ENCODE measurements around the gene MAGI3.
"Not testable (repeated sequence)": the region's sequence is repeated elsewhere in the genome, so short reads cannot be mapped to it uniquely, and the experiment has no call there.

Gene MAGI3

DNA sequence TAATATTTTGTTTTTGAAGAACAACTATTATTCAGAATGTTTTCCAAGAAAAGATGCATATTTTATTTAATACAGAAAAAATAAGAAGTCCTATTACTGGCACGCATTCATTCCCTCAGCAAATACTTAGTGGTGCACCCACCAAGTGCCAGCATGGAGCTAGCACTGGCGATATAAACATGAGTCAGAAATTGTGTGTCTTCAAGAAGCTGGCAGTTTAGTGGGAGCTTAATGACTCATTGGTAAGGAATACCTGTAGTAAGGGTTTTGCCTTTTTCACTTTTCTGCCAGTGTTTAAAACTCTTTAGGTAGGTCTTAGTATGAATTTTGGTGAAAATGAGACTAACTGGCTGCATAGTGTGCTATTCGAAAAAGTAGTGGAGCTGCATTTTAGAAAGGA is 6.3 kb downstream of the MAGI3 start:
- peak in 1 of 3 donors; percentile 21 for DNase-seq
- 100% methylated on average over 2 of the region's 3 CpGs for WGBS (ENCODE audit: insufficient coverage)
- Histone ChIP-seq H3K4me1 (ENCODE audit: control extremely low read depth in 1 of 4, control insufficient read depth in 4 of 4, insufficient read depth in 4 of 4, low read length in 3 of 4) (peaks cover 0 to 6% (median 3%) of the 10 kb centered on the region in 4 experiments), H3K27ac (ENCODE audit: insufficient read depth in 1 of 2, low read depth in 1 of 2, low read length in 2 of 2, poor library complexity in 1 of 2, severe bottlenecking in 2 of 2) (no peak overlapping the region), H3K36me3 (ENCODE audit: control insufficient read depth in 4 of 4, insufficient read depth in 4 of 4, low read length in 3 of 4) (no peaks in the 10 kb centered on the region), H3K9me3 (ENCODE audit: control extremely low read depth in 1 of 5, control insufficient read depth in 4 of 5, insufficient read depth in 2 of 5, low read depth in 1 of 5, low read length in 4 of 5) (no peaks in the 10 kb centered on the region), H3K4me3 (ENCODE audit: control insufficient read depth in 1 of 7, extremely low read depth in 1 of 7, insufficient read depth in 4 of 7, low read depth in 2 of 7, low read length in 6 of 7) (no peak overlapping the region), H3K27me3 (replicated peaks in 2 of 5; ENCODE audit: control insufficient read depth in 4 of 5, insufficient read depth in 5 of 5, low read length in 4 of 5) (peaks cover 0 to 60% (median 22%) of the 10 kb centered on the region in 5 experiments)
- ChIA-PET POLR2A (no interaction called here), CTCF (interaction anchor here (0.9 kb wide), 1 partner anchor 255 kb away, joined by 4 read pairs; no protein-coding TSS in a partner anchor)

DNA sequence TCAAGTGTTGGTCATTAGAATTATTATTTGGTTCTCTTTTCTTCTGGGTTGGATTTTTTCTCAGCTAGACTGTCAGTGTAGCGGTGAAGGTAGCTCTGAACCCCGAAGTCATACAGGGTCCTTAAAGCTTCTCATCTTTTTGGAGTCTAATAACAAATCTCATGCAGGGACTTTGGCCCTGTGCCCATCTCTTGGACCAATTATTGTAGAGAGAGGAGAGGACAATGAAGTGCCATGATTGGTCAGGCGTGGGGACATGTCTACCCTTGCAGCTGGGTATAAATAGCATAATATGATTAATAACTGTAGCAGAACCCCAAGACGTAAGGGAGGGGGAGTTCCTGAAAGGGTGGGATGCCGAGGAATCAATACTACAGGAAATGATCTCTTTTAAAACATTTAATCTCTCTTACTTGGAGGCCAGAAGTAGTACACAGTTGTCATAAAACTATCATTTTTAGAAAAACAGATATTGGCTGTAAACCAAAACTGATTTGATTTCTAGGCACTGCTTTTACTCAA is 8.8 kb downstream of the MAGI3 start:
- H3K27ac ChIP-seq (ENCODE audit: insufficient read depth in 1 of 2, low read depth in 1 of 2, low read length in 2 of 2, poor library complexity in 1 of 2, severe bottlenecking in 2 of 2), result no peak overlapping the region
- H3K36me3 ChIP-seq (ENCODE audit: control insufficient read depth in 4 of 4, insufficient read depth in 4 of 4, low read length in 3 of 4), result no peaks in the 10 kb centered on the region
- H3K4me1 ChIP-seq (ENCODE audit: control extremely low read depth in 1 of 4, control insufficient read depth in 4 of 4, insufficient read depth in 4 of 4, low read length in 3 of 4), result no peaks in the 10 kb centered on the region
- no peak overlapping the region for H3K4me3 ChIP-seq (ENCODE audit: control insufficient read depth in 1 of 7, extremely low read depth in 1 of 7, insufficient read depth in 4 of 7, low read depth in 2 of 7, low read length in 6 of 7)
- no peaks in the 10 kb centered on the region for H3K9me3 ChIP-seq (ENCODE audit: control extremely low read depth in 1 of 5, control insufficient read depth in 4 of 5, insufficient read depth in 2 of 5, low read depth in 1 of 5, low read length in 4 of 5)
- no CpG with 5 or more reads among the region's 5 CpGs for WGBS (ENCODE audit: insufficient coverage)
- CTCF ChIA-PET, result no interaction called here
- POLR2A ChIA-PET, result no interaction called here
- no peak for DNase-seq
- H3K27me3 ChIP-seq (replicated peaks in 2 of 5; ENCODE audit: control insufficient read depth in 4 of 5, insufficient read depth in 5 of 5, low read length in 4 of 5), result peaks cover 0 to 36% (median 1%) of the 10 kb centered on the region in 5 experiments

DNA sequence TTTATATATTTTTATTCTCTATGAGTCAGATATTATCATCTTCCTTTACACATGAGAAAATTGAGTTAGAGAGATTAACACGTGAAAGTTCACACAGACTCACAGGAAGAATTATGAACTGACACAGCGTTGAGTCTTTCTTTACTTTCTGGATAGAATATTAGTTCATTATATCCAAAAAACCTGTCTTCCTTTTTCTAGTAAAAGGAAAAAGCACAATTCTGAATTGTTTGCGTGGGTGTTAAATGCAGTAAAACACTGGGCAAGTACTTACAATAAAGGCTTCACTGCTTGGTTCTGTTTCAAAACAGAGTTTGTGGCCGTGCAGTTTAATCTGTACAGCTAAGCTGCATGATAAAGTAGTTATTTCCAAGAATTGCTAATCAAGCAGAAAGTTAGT is 10.8 kb downstream of the MAGI3 start:
- CTCF ChIA-PET, result no interaction called here
- WGBS (ENCODE audit: insufficient coverage), result 100% methylated on average over 1 of the region's 4 CpGs
- Histone ChIP-seq H3K27ac (ENCODE audit: insufficient read depth in 1 of 2, low read depth in 1 of 2, low read length in 2 of 2, poor library complexity in 1 of 2, severe bottlenecking in 2 of 2) (no peak overlapping the region), H3K27me3 (replicated peaks in 2 of 5; ENCODE audit: control insufficient read depth in 4 of 5, insufficient read depth in 5 of 5, low read length in 4 of 5) (peaks cover 0 to 21% (median 0%) of the 10 kb centered on the region in 5 experiments), H3K4me1 (ENCODE audit: control extremely low read depth in 1 of 4, control insufficient read depth in 4 of 4, insufficient read depth in 4 of 4, low read length in 3 of 4) (no peaks in the 10 kb centered on the region), H3K9me3 (ENCODE audit: control extremely low read depth in 1 of 5, control insufficient read depth in 4 of 5, insufficient read depth in 2 of 5, low read depth in 1 of 5, low read length in 4 of 5) (no peaks in the 10 kb centered on the region), H3K36me3 (ENCODE audit: control insufficient read depth in 4 of 4, insufficient read depth in 4 of 4, low read length in 3 of 4) (no peaks in the 10 kb centered on the region), H3K4me3 (ENCODE audit: control insufficient read depth in 1 of 7, extremely low read depth in 1 of 7, insufficient read depth in 4 of 7, low read depth in 2 of 7, low read length in 6 of 7) (no peak overlapping the region)
- POLR2A ChIA-PET, result no interaction called here
- DNase-seq, result no peak

DNA sequence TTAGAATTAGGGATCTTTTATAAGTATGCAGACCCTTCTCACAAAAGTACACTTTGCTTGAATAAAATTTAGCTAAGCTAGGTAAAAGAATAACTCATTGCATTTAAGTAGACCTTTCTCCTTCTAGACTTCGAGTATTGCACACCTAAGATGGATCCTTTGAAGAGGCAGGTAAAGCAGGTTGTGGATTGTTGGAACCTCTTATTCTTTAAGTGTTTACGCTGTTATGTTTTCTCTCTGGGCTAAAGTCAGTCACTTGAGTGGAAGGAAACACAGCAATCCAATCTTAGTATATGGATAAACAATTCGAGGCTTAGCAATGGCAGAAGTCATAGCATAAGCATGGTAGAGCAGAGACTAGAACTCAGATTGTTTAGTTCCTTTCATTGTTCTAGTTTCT is 11.4 kb downstream of the MAGI3 start:
- no peak overlapping the region for H3K27ac ChIP-seq (ENCODE audit: insufficient read depth in 1 of 2, low read depth in 1 of 2, low read length in 2 of 2, poor library complexity in 1 of 2, severe bottlenecking in 2 of 2)
- H3K4me3 ChIP-seq (ENCODE audit: control insufficient read depth in 1 of 7, extremely low read depth in 1 of 7, insufficient read depth in 4 of 7, low read depth in 2 of 7, low read length in 6 of 7), result no peak overlapping the region
- CTCF ChIA-PET, result interaction anchor here (1.0 kb wide), 1 partner anchor 14 kb away, joined by 3 read pairs; no protein-coding TSS in a partner anchor
- POLR2A ChIA-PET, result no interaction called here
- no peaks in the 10 kb centered on the region for H3K36me3 ChIP-seq (ENCODE audit: control insufficient read depth in 4 of 4, insufficient read depth in 4 of 4, low read length in 3 of 4)
- no peaks in the 10 kb centered on the region for H3K9me3 ChIP-seq (ENCODE audit: control extremely low read depth in 1 of 5, control insufficient read depth in 4 of 5, insufficient read depth in 2 of 5, low read depth in 1 of 5, low read length in 4 of 5)
- no peaks in the 10 kb centered on the region for H3K4me1 ChIP-seq (ENCODE audit: control extremely low read depth in 1 of 4, control insufficient read depth in 4 of 4, insufficient read depth in 4 of 4, low read length in 3 of 4)
- peaks cover 0 to 15% (median 0%) of the 10 kb centered on the region in 5 experiments for H3K27me3 ChIP-seq (replicated peaks in 2 of 5; ENCODE audit: control insufficient read depth in 4 of 5, insufficient read depth in 5 of 5, low read length in 4 of 5)
- WGBS (ENCODE audit: insufficient coverage), result 100% methylated on average over 1 of the region's 3 CpGs
- DNase-seq, result no peak

DNA sequence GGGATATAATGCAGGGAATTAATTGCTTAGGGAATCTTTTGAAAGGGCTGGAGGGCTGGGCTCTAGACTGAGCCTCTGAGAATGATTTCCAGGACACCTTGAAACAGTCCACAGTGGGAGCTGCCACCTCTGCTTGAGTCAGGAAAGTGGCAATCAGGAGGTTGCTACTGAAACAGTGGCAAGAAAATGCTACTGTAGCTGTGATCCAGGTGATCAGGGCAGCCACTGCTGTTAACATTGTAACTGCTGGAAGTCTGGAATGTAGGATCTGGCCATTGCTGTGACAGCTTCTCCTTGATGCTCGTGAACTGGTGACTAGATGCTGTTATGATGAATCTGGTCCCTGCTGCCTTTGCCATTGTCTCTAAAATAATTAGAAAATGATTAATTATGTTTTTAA is 12.8 kb downstream of the MAGI3 start:
- POLR2A ChIA-PET, result no interaction called here
- Histone ChIP-seq H3K4me1 (ENCODE audit: control extremely low read depth in 1 of 4, control insufficient read depth in 4 of 4, insufficient read depth in 4 of 4, low read length in 3 of 4) (no peaks in the 10 kb centered on the region), H3K27me3 (replicated peaks in 2 of 5; ENCODE audit: control insufficient read depth in 4 of 5, insufficient read depth in 5 of 5, low read length in 4 of 5) (peaks cover 0 to 3% (median 0%) of the 10 kb centered on the region in 5 experiments), H3K9me3 (ENCODE audit: control extremely low read depth in 1 of 5, control insufficient read depth in 4 of 5, insufficient read depth in 2 of 5, low read depth in 1 of 5, low read length in 4 of 5) (no peaks in the 10 kb centered on the region), H3K27ac (ENCODE audit: insufficient read depth in 1 of 2, low read depth in 1 of 2, low read length in 2 of 2, poor library complexity in 1 of 2, severe bottlenecking in 2 of 2) (no peak overlapping the region), H3K36me3 (ENCODE audit: control insufficient read depth in 4 of 4, insufficient read depth in 4 of 4, low read length in 3 of 4) (no peaks in the 10 kb centered on the region), H3K4me3 (ENCODE audit: control insufficient read depth in 1 of 7, extremely low read depth in 1 of 7, insufficient read depth in 4 of 7, low read depth in 2 of 7, low read length in 6 of 7) (no peak overlapping the region)
- CTCF ChIA-PET, result interaction anchor here (0.7 to 1.1 kb wide), 3 partner anchors 10 to 17 kb away, joined by 3 read pairs; no protein-coding TSS in a partner anchor
- no peak for DNase-seq
- no CpG with 5 or more reads among the region's 1 CpG for WGBS (ENCODE audit: insufficient coverage)

DNA sequence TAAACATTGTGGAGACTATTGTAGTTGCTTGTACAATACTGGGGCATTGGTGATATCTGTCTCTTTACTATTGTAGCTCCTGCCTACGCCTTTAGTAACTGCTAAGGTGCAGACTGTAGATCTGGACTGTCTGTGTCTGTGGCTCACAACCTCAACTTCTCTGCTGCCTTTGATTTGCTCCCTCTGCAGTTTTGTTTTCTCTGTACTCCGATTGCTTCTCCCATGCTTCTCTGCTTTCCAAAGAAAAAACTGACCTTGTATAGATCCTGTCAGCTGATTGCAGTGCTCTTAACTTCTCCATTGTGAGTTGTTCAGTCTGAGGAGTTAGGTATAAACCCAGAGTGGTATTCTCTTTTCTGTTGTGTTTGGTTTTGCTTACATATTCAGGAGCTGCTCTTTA is 15.3 kb downstream of the MAGI3 start:
- CTCF ChIA-PET, result no interaction called here
- no peaks in the 10 kb centered on the region for H3K9me3 ChIP-seq (ENCODE audit: control extremely low read depth in 1 of 5, control insufficient read depth in 4 of 5, insufficient read depth in 2 of 5, low read depth in 1 of 5, low read length in 4 of 5)

DNA sequence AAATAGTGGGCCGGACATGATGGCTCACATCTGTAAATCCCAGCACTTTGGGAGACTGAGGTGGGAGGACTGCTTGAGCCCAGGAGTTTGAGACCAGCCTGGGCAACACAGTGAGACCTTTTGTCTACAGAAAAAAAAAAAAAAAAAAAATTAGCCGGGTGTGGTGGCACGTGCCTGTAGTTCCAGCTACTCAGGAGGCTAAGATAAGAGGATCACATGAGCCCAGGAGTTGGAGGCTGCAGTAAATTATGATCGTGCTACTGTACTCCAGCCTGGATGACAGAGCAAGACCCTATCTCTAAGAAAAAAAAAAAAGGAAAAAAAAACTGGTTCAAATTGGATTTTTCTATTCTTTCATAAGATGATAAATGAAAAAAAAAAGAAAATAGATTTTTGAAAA is 15.8 kb downstream of the MAGI3 start:
- H3K27ac ChIP-seq (ENCODE audit: insufficient read depth in 1 of 2, low read depth in 1 of 2, low read length in 2 of 2, poor library complexity in 1 of 2, severe bottlenecking in 2 of 2); H3K4me3 ChIP-seq (ENCODE audit: control insufficient read depth in 1 of 7, extremely low read depth in 1 of 7, insufficient read depth in 4 of 7, low read depth in 2 of 7, low read length in 6 of 7); H3K9me3 ChIP-seq (ENCODE audit: control extremely low read depth in 1 of 5, control insufficient read depth in 4 of 5, insufficient read depth in 2 of 5, low read depth in 1 of 5, low read length in 4 of 5); DNase-seq; H3K4me1 ChIP-seq (ENCODE audit: control extremely low read depth in 1 of 4, control insufficient read depth in 4 of 4, insufficient read depth in 4 of 4, low read length in 3 of 4); H3K36me3 ChIP-seq (ENCODE audit: control insufficient read depth in 4 of 4, insufficient read depth in 4 of 4, low read length in 3 of 4); H3K27me3 ChIP-seq (replicated peaks in 2 of 5; ENCODE audit: control insufficient read depth in 4 of 5, insufficient read depth in 5 of 5, low read length in 4 of 5); CTCF ChIA-PET; POLR2A ChIA-PET: not testable (repeated sequence)
- 100% methylated on average over 1 of the region's 4 CpGs for WGBS (ENCODE audit: insufficient coverage)

More for the DNA sequence above, 15.3 kb downstream of the MAGI3 start:
- H3K36me3 ChIP-seq (ENCODE audit: control insufficient read depth in 4 of 4, insufficient read depth in 4 of 4, low read length in 3 of 4), result no peaks in the 10 kb centered on the region
- 100% methylated on average over 1 of the region's 2 CpGs for WGBS (ENCODE audit: insufficient coverage)
- POLR2A ChIA-PET, result no interaction called here
- H3K4me1 ChIP-seq (ENCODE audit: control extremely low read depth in 1 of 4, control insufficient read depth in 4 of 4, insufficient read depth in 4 of 4, low read length in 3 of 4), result no peaks in the 10 kb centered on the region
- H3K4me3 ChIP-seq (ENCODE audit: control insufficient read depth in 1 of 7, extremely low read depth in 1 of 7, insufficient read depth in 4 of 7, low read depth in 2 of 7, low read length in 6 of 7), result no peak overlapping the region
- DNase-seq, result no peak
- peaks cover 0 to 2% (median 0%) of the 10 kb centered on the region in 5 experiments for H3K27me3 ChIP-seq (replicated peaks in 2 of 5; ENCODE audit: control insufficient read depth in 4 of 5, insufficient read depth in 5 of 5, low read length in 4 of 5)
- H3K27ac ChIP-seq (ENCODE audit: insufficient read depth in 1 of 2, low read depth in 1 of 2, low read length in 2 of 2, poor library complexity in 1 of 2, severe bottlenecking in 2 of 2), result no peak overlapping the region

Data from common myeloid progenitor, CD34-positive (primary cell).